ENCODE measurements around the gene PLEKHG4.

PLEKHG4 gene

GRCh38 chr16:67279296-67280089 is at the start of gene PLEKHG4:
Gene PLEKHG4, plus strand, starts transcription at chr16:67279532. Its CDS starts 513 bp downstream, at chr16:67280045.
- peak; percentile 83 for DNase-seq

- DNase-seq, result no peak
Measured at GRCh38 chr16:67229906-67230808, 49.2 kb upstream of the PLEKHG4 start.

- no peak for DNase-seq
Measured at GRCh38 chr16:67230809-67231660, 48.3 kb upstream of the PLEKHG4 start.

- DNase-seq, result no peak
Measured at GRCh38 chr16:67233596-67233995, 45.7 kb upstream of the PLEKHG4 start.

- DNase-seq, result no peak
Measured at GRCh38 chr16:67234180-67234597, 45.1 kb upstream of the PLEKHG4 start.

- DNase-seq, result peak; percentile 74
Measured at GRCh38 chr16:67235816-67236562, 43.3 kb upstream of the PLEKHG4 start.

- DNase-seq, result peak; percentile 69
Measured at GRCh38 chr16:67236563-67237395, 42.6 kb upstream of the PLEKHG4 start.

- DNase-seq, result no peak
Measured at GRCh38 chr16:67237396-67238277, 41.7 kb upstream of the PLEKHG4 start.

GRCh38 chr16:67238278-67238575 is 41.1 kb upstream of the PLEKHG4 start:
- DNase-seq, result no peak

GRCh38 chr16:67238806-67239470 is 40.4 kb upstream of the PLEKHG4 start:
- DNase-seq, result no peak

- DNase-seq, result no peak
Measured at GRCh38 chr16:67240506-67240905, 38.8 kb upstream of the PLEKHG4 start.

GRCh38 chr16:67241008-67241900 is 38.1 kb upstream of the PLEKHG4 start:
- no peak for DNase-seq

- DNase-seq, result no peak
Measured at GRCh38 chr16:67242138-67242730, 37.1 kb upstream of the PLEKHG4 start.

GRCh38 chr16:67243481-67243880 is 35.9 kb upstream of the PLEKHG4 start:
- DNase-seq, result no peak

- DNase-seq, result peak; percentile 92
Measured at GRCh38 chr16:67244387-67245185, 34.7 kb upstream of the PLEKHG4 start.

GRCh38 chr16:67245186-67245585 is 34.1 kb upstream of the PLEKHG4 start:
- DNase-seq, result no peak

- DNase-seq, result no peak
Measured at GRCh38 chr16:67245674-67246080, 33.7 kb upstream of the PLEKHG4 start.
